ENCODE results near the gene HOXC11.
A peak's percentile ranks its signal among the peaks of the same experiment; 100 is the strongest.

HOXC11 gene

DNA sequence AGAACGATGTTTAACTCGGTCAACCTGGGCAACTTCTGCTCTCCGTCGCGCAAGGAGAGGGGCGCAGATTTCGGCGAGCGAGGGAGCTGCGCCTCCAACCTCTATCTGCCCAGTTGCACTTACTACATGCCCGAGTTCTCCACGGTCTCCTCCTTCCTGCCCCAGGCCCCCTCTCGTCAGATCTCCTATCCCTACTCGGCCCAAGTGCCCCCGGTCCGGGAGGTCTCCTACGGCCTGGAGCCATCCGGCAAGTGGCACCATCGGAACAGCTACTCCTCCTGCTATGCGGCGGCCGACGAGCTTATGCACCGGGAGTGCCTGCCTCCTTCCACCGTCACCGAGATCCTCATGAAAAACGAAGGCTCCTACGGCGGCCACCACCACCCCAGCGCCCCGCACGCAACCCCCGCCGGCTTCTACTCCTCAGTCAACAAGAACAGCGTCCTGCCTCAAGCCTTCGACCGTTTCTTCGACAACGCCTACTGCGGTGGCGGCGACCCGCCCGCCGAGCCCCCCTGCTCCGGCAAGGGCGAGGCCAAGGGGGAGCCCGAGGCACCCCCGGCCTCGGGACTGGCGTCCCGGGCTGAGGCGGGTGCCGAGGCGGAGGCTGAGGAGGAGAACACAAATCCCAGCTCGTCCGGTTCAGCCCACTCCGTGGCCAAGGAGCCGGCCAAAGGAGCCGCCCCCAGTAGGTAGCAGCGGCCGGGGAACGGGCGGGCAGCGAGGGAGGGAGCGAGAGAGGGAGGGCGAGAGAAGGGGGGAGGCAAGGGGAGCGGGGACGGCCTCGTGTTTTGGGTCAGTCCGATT is 513 bp downstream of the HOXC11 start:
- no peak for DNase-seq (ENCODE audit: low spot score)

GRCh38 chr12:53974084-53975063 is 1.4 kb downstream of the HOXC11 start, which contains the start of gene HOTAIR:
HOTAIR (minus strand) TSS chr12:53974954.
- DNase-seq (ENCODE audit: low spot score) = no peak

DNA sequence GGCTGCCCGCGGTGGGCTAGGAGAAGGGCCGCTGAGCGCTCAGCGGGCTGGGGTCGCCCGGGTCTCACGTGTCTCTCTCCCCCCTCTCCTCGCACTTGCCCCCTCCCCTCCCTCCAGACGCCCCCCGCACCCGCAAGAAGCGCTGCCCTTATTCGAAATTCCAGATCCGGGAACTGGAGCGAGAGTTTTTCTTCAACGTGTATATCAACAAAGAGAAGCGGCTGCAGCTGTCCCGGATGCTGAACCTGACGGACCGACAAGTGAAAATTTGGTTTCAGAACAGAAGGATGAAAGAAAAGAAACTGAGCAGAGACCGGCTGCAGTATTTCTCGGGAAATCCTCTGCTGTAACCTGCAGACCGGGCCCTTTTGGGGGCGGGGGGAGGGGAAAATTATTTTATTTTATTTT is 2.1 kb downstream of the HOXC11 start:
- DNase-seq (ENCODE audit: low spot score) = no peak

GRCh38 chr12:53975479-53976152 is 2.7 kb downstream of the HOXC11 start:
- no peak for DNase-seq (ENCODE audit: low spot score)

DNA sequence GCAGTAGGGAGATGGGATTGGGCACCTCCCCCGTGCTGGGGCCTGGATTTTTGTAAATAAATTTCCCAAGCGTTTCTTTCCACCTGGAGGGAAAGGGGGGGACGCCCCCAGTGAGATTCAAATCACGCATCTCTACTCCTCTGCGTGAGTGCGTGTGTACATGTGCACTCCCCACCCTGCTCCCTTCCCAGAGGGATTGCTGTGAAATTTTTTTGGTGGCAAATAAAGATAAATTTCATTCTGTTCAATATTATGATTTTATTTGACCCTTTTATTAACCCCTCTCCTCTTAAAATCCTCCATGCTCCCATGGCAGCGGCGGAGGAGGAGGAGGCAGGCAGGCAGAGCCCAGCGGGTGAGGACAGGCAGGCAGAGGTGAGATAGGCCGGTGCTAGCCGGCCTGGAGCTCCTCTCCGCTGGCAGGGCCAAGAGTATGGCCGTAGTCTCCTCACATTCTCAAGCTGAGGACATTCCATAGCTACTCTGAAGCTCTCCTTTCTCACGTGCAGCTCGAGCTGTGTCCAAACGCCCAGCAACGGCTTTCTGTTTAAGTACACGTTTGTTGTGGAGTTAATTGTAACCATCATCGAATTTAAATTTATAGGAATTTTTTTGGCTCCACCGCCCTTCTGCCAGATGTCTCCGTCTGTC is 3.4 kb downstream of the HOXC11 start:
- no peak for DNase-seq (ENCODE audit: low spot score)

GRCh38 chr12:53976823-53977595 is 4.1 kb downstream of the HOXC11 start:
- DNase-seq (ENCODE audit: low spot score) = no peak

DNA sequence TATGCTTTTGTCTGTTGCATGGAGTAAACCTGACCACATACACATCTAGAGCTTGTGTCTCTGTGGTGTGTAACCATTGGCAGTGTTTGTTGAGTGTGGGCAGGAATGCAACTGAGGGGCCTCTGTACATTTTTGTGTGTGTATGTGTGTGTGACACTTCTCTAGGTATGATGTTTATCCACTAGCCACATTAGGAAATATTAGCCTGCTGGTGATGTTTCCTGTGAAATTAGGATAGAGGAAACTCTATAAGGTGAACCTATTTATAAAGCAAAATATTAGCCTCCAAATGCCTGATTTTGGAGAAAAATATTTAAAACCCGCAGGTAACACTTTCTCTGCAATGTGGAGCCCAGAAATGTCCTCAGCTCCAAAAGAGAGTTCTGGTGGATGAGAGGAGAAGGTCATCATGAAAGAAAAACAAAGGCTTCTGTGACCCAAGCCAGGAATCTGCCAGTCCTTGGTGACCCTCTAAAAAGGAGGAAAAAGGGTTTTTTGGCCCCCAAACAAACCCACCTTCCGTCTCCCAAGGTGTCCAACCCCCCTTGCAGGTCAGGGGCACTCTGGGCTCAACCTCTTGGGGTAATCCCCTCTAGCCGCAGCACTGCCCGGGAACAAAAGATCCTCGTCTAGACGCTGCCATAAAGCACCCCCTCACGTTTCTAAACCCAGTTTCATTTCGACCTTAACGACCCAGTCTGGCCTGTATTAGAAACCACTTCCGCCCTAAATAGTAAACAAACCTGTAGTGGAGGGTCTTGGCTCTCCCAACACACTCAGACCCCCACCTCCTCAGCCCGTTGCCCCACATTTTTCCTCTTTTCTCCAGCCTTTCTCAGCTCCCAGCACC is 4.9 kb downstream of the HOXC11 start:
- DNase-seq (ENCODE audit: low spot score) = peak; percentile 70

GRCh38 chr12:53978477-53979356 is 5.8 kb downstream of the HOXC11 start:
- DNase-seq (ENCODE audit: low spot score) = peak; percentile 97

DNA sequence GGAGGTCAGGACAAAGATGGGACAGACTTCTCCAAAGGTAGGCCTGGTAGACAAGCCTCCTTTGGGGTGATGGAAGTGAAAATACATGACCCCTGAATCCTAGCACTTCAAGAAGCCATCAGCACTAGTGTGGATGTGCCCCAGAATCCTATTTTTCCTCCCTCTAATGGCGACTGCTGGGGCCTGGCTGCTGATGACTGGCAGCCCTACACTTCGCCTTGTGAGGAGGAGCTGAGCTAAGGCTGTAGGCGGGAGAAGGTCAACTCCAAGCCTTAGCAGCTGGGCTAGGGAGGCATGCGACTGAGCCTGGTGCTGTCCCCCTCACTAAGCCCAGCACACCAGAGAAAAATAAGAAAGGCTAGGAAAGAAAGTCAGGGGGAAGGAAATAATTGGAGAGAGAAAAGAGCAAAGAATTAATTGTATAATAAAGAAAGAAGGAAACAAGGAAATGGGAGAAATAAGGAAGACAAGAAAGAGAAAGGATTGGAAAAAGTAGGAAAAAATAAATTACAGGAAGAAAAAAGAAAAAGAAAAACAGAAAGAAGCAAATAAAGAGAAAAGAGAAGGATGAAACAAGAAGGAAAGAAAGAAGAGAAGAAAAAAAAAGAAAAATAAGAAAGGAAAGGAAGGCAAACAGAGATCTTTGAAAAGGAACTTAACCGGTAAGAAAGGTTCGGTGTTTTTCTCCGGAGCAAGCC is 7.3 kb downstream of the HOXC11 start:
- no peak for DNase-seq (ENCODE audit: low spot score)

DNA sequence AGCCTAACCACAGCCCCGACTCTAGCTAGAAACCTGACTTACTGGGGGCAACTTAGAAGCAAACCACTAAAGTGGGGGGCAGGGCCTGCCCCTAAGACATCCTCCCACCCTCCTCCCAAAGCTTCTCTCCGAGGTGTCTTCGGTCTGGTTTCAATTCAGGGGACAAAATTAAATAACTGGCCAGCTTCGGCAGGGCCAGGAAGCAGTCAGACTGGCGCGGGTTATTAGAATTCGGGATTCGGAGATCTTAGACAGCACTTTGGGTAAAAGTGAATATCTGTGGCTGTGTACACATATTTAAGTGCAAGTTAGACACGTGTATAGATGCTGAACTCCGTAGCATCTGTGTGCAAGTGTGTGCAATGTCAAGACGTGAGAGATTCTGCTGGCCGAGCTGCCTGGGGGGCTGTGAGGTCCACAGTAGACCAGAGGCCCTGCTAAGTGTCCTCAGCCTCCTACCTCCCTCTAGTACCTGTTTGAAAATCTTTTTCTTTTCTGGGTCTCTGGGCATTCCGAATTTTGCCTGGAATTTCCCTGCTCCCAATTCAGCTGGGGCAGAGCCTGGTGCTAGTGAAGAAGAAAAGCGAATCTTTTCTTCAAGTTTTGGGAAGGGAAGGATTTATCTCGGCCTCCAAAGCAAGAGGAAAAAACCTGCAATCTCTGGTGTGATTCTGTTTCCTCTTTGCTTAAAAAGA is 8.0 kb downstream of the HOXC11 start:
- DNase-seq (ENCODE audit: low spot score) = no peak

DNA sequence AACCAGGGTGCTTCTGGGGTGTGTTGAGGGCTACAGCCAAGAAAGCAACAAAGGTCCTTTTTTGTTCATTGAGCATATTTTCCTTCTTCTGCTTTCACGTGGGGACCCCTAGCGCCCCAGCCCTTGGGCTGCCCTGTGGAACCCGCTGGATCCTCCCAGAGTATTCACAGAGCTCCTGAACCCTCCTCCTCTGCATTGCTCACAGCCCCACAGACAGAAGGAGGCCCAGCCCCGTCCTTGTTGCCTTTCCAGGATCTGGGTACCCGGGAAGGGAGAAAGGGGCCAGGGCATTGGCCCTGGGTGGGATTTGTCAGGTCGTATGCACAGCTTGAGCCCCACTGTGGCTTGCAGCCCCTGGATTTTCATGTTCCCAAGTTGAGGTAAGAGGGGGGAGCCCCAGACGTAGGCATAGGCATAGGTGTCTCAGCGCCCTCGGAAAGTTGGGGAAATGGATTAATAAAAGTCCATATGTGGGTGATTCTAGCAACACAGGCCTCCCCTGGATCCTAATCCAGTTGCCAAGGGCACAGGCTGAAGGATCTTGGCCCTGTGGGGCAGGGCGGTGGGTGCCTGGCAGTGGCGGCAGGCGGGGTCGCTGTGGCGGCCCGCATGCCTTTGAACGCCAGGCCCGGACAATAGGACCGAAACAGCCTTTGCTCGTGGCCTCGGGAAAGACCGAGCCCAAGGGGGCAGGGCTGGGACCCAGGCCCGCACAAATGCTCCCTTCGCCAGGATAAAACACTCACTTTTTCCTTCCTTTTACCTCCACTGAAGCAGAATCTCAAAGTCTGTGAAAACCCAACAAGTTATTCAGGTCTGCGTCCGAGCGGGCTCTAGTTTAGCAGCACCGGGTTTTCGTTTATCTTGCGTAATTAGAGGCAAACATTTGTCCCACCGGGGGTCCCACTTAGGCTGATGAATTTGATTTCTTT is 9.0 kb downstream of the HOXC11 start:
- DNase-seq (ENCODE audit: low spot score) = no peak

GRCh38 chr12:53982648-53983567 is 10.0 kb downstream of the HOXC11 start:
- no peak for DNase-seq (ENCODE audit: low spot score)

- DNase-seq (ENCODE audit: low spot score) = no peak
Observed at GRCh38 chr12:53983568-53983949, 10.6 kb downstream of the HOXC11 start.

- no peak for DNase-seq (ENCODE audit: low spot score)
Observed at GRCh38 chr12:53983950-53984572, 11.1 kb downstream of the HOXC11 start.

All from LoVo (cell line).